Fibroblast of the aortic adventitia (primary cell): Measurements from ENCODE around the gene SIGLEC5. TPM values are rescaled to one million over a fixed set of nuclear protein-coding genes. Genes with fewer than 3 reads are reported as not detected.
A peak's percentile ranks its signal among the peaks of the same experiment; 100 is the strongest.
"Not testable (repeated sequence)": the region's sequence is repeated elsewhere in the genome, so short reads cannot be mapped to it uniquely, and the experiment has no call there.

Experiments
- DNase-seq: peaks from one replicate; pipeline ENCODE4 v3.0.0-alpha.2; 2010; ENCODE audit warnings: low read depth
- H3K4me3 ChIP-seq: 2 replicates; pipeline ENCODE4 v1.5.1; 2011; ENCODE audit warnings: low read depth, mild to moderate bottlenecking, control low read depth, low read length, moderate library complexity
- total RNA-seq: library from RNA; depleted of rRNA; stranded (reverse); fragments of >200 nt; gene quantifications from 2 replicates; pipeline ENCODE4 v1.2.3, GENCODE V29; 2012; ENCODE audit warnings: low replicate concordance
- TF ChIP-seq, protein P1 (sequence below): IDR thresholded peaks from 2 replicates; pipeline ENCODE4 v1.5.1; 2011; ENCODE audit warnings: mild to moderate bottlenecking, low read length, control low read depth, inconsistent platforms; ENCODE audit not compliant: insufficient read depth

SIGLEC5 gene
- total RNA-seq, 1 donor = not detected

DNA sequence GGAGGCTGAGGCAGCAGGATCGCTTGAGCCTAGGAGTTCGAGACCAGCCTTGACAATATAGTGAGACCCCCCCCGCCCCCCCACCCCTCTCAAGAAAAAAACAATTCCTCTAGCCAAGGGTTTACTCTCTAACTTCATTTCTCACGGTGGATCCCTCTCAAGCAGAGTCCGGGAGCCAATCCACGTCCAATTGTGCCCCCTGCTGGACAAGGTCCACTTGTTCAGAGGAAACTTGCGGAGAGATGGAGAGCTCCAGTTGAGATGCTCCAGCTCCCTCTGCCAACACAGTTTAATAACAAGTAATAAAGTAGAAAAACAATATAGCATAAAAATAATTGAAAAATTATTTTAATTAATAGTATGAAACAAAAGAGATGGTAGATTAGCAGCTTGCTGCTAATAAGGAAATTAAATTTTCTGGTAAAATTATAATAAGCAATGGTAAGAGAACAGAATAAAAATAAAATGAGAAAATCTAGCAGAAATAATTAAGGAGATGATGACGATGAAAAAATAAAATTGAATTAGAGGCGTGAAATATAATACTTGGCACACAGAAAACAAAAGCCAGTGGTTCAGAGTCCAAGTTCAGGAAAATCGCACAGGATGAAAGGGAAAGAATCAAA lies 30.9 kb upstream of the SIGLEC5 start:
- TF ChIP-seq, protein P1, sequence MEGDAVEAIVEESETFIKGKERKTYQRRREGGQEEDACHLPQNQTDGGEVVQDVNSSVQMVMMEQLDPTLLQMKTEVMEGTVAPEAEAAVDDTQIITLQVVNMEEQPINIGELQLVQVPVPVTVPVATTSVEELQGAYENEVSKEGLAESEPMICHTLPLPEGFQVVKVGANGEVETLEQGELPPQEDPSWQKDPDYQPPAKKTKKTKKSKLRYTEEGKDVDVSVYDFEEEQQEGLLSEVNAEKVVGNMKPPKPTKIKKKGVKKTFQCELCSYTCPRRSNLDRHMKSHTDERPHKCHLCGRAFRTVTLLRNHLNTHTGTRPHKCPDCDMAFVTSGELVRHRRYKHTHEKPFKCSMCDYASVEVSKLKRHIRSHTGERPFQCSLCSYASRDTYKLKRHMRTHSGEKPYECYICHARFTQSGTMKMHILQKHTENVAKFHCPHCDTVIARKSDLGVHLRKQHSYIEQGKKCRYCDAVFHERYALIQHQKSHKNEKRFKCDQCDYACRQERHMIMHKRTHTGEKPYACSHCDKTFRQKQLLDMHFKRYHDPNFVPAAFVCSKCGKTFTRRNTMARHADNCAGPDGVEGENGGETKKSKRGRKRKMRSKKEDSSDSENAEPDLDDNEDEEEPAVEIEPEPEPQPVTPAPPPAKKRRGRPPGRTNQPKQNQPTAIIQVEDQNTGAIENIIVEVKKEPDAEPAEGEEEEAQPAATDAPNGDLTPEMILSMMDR = peak; percentile 75
- DNase-seq = peak; percentile 84
- no peak overlapping the region for H3K4me3 ChIP-seq

DNA sequence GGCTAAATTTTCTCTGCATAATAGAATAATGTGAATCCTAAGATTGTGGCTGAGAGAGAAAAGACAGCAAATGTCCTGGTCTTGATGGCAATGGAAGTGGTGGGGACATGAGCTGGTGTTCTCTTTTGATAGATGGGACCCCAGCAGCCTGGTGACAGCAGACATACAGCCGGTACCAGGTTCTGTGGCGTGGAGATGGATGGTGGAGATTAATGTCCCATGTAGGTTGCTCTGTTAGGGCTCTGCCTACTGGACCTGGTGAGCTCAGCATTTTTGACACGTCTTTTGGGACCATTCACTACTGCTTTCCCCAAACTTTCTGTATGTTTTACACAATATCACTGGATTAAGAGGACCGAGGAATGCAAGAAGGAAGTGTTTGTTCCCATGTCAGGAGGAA lies 24.6 kb upstream of the SIGLEC5 start:
- TF ChIP-seq, protein P1 = no peak
- no peak for DNase-seq
- no peak overlapping the region for H3K4me3 ChIP-seq

DNA sequence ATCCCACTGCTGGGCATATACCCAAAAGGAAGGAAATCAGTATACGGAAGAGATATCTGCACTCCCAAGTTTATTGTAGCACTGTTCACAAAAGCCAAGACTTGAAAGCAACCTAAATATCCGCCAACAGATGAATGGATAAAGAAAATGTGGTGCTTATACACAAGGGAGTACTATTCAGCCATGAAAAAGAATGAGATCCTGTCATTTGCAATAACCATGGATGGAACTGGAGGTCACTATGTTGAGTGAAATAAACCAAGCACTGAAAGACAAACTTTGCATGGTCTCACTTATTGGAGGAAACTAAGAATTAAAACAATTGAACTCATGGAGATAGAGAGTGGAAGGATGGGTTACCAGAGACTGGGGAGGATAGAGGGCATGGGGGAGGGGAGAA lies 23.0 kb upstream of the SIGLEC5 start:
- no peak overlapping the region for H3K4me3 ChIP-seq
- TF ChIP-seq, protein P1 = no peak
- DNase-seq = no peak

DNA sequence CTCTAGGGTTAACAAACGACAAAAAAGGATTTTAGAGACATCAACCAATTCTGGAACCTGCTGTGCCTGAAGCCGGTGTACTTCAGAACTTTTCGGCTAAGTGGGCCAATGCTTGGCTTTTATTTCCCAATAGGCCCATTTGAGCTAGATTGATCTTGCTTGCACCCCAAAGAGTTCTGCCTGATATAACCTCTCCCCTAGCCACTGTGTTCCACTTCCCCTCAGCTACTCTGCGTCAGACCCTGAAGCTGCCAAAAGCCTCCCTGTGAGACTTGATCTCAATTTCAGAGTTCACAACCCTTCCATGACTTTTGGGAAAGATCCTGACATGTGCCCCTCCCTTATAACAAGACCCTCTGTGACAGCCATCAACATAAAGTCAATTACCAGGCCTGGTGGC lies 22.1 kb upstream of the SIGLEC5 start:
- DNase-seq = no peak
- no peak overlapping the region for H3K4me3 ChIP-seq
- TF ChIP-seq, protein P1 = no peak

DNA sequence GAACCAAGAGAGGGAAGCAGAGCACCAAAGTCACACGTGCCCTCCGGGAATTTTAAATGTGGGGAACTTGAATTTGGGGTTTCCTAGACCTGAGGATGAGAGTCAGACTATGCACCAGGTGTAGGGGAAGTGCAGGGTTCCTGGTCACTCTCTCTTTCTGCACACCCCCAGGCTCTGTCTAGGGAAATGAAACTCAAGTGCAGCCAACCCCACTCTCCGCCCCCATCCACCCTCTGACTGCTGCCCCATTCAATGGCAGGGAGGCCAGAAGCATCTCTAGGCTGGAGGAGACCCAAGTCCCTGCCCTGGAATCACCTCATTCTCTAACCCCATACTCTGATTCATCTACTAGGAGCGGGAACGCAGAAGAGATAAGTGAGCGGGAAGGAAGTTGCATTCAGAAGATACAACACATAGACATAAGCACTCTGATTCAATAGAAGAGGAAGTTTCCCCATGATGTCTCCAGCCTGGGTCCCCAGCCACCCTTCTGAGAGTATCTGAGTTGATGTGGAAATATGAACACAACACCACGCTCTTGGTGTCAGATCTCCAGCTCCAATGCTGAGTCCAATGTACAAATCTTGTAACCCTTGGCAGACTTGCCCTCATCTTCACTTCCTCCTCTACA lies 21.1 kb upstream of the SIGLEC5 start:
- no peak overlapping the region for H3K4me3 ChIP-seq
- no peak for DNase-seq
- TF ChIP-seq, protein P1 = no peak

DNA sequence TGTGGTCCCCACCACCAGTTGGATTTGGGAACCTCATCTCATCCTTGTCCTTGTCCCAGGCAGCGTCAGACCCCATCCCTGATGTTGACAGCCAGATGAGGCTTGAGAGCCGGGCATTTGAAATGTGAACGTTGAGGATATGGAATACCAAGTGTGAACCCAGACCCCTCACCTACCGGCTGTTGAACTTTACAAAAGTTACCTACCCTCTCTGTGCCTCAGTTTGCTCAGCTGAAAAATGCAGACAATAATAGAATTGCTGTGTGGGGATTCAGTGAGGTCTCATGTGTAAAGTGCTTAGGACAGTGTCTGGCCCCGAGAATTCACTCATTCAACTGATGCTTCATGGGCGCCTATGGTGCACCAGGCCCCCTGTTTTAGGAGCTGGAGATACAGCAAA lies 17.1 kb upstream of the SIGLEC5 start:
- H3K4me3 ChIP-seq = no peak overlapping the region
- TF ChIP-seq, protein P1 = no peak
- DNase-seq = no peak

DNA sequence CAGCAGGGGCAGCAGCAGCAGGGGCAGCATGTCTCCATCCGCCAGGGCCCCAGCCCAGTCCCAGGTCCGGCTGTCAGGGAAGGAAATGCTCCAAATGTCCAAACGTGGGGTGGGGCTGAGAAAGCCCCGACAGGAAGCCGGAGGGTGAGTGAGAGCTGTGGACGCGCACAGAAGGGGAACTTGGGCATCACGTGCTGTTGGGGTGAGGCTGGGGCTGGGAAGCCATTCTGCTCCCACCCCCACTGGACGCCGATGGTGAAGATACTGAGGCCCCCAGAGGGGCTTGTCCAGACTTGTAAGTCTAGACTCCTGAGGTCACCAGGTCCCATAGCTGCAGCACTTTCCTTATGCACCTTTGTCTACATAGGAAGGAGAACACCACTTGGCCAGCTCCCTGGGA lies 16.5 kb upstream of the SIGLEC5 start, which contains the start of gene SIGLEC14:
SIGLEC14 (minus strand) TSS at position 96 of the 400 bp plus-strand sequence; CDS start at position 30, 66 bp downstream.
- DNase-seq, H3K4me3 ChIP-seq: not testable (repeated sequence)
